Adrenal gland (tissue), 5 donors: ENCODE data around the gene TNP1.

Experiments
- CTCF ChIP-seq, 6 experiments: fragments of 450-650 bp in 4 of 6; fragments of 200-600 bp in 2 of 6; sonication (generic) in 1 of 6; IDR thresholded peaks; 1 replicate in 5 of 6; 2 replicates in 1 of 6; pipeline versions ENCODE4 v1.5.1 to v1.8.0; 2016 to 2021; ENCODE audit warnings: antibody characterized with exemption in 6 of 6, mild to moderate bottlenecking in 2 of 6, moderate library complexity in 1 of 6
- POLR2A ChIP-seq, 2 donors: fragments of 450-650 bp; IDR thresholded peaks; one replicate each; pipeline ENCODE4 v1.6.1; 2017; ENCODE audit warnings: antibody characterized with exemption in 2 of 2, mild to moderate bottlenecking in 2 of 2, moderate library complexity in 1 of 2
- donor health status: DM: no; HTN: no; CAD: no.

- TF ChIP-seq POLR2A (IDR thresholded peaks at IDR 0.05) (no peak), CTCF (IDR thresholded peaks at IDR 0.05) (no peak)
These were observed 37.8 kb upstream of the TNP1 start for GRCh38 chr2:216897561-216898203.
